ENCODE results near the gene ATP6V1C2. TPM values are rescaled to one million over a fixed set of nuclear protein-coding genes. Genes with fewer than 3 reads are reported as not detected.
"Not testable (repeated sequence)": the region's sequence is repeated elsewhere in the genome, so short reads cannot be mapped to it uniquely, and the experiment has no call there.

Gene ATP6V1C2
- total RNA-seq, 1 donor from 2014 or later = 0.69 TPM

DNA sequence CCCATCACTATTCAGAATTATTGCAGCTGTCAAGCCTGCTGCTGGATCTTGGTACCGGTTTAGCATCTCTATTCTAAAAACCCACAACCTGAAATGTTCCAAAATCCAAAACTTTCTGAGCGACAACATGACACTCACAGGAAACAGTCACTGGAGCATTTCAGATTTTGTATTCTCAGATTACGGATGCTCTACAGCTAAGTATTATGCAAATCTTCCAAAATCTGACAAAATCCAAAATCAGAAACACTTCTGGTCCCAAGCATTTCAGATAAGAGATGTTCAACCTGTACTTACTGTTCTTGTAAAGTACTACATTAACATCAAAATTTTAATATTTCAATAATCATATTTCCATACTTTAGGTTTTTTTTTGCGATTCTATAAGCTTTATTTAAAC is 78.7 kb downstream of the ATP6V1C2 start:
- TF ChIP-seq, protein P1, sequence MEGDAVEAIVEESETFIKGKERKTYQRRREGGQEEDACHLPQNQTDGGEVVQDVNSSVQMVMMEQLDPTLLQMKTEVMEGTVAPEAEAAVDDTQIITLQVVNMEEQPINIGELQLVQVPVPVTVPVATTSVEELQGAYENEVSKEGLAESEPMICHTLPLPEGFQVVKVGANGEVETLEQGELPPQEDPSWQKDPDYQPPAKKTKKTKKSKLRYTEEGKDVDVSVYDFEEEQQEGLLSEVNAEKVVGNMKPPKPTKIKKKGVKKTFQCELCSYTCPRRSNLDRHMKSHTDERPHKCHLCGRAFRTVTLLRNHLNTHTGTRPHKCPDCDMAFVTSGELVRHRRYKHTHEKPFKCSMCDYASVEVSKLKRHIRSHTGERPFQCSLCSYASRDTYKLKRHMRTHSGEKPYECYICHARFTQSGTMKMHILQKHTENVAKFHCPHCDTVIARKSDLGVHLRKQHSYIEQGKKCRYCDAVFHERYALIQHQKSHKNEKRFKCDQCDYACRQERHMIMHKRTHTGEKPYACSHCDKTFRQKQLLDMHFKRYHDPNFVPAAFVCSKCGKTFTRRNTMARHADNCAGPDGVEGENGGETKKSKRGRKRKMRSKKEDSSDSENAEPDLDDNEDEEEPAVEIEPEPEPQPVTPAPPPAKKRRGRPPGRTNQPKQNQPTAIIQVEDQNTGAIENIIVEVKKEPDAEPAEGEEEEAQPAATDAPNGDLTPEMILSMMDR (IDR thresholded peaks at IDR 0.05; ENCODE audit: borderline replicate concordance) = no peak
- Histone ChIP-seq H3K4me3 (no peak overlapping the region), H3K27ac (replicated peaks) (no peak overlapping the region), H3K4me1 (peaks cover 15% of the 10 kb centered on the region), H3K9me3 (replicated peaks) (no peaks in the 10 kb centered on the region), H3K27me3 (ENCODE audit: low read depth) (no peaks in the 10 kb centered on the region), H3K36me3 (peaks cover 57% of the 10 kb centered on the region)
- intact Hi-C loops (cut with micrococcal nuclease) = no loop called here
- no peak for DNase-seq

DNA sequence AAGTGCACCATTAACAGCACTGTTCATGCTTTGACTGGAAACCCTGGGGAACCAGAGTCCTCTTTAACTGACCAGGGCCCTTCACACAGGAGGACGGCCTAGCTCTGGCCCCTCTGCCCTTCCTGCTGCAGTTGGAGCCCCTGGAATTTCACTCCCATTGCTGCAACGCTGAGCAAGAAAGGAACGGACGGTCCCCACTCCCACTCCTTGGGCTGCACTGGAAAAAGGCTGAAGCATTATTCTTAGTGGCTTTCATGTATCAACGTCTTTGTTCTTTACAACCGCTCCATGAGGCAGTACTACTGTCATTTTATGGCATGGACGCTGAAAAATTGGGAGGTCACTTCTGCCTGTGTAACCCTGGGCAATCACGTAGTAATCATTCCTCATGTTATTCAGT is 81.2 kb downstream of the ATP6V1C2 start:
- Histone ChIP-seq H3K36me3 (peaks cover 38% of the 10 kb centered on the region), H3K9me3 (replicated peaks) (no peaks in the 10 kb centered on the region), H3K4me1 (peaks cover 24% of the 10 kb centered on the region), H3K27ac (replicated peaks) (no peak overlapping the region), H3K27me3 (ENCODE audit: low read depth) (no peaks in the 10 kb centered on the region), H3K4me3 (no peak overlapping the region)
- intact Hi-C loops (cut with micrococcal nuclease) = no loop called here
- TF ChIP-seq, protein P1 (IDR thresholded peaks at IDR 0.05; ENCODE audit: borderline replicate concordance) = no peak
- no peak for DNase-seq

DNA sequence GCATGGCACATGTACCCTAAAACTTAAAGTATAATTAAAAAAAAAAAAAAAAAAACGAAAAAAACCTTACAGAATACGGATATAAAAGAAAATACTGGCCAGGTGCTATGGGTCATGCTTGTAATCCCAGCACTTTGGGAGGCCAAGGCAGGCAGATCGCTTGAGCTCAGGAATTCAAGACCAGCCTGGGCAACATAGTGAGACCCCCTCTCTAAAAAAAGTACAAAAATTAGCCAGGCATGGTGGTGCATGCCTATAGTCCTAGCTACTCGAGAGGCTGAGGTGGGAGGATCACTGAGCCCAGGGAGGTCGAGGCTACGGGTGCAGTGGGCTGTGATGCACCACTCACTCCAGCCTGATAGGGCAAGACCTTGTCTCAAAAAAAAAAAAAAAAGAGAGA is 84.6 kb downstream of the ATP6V1C2 start:
- H3K27me3 ChIP-seq (ENCODE audit: low read depth); intact Hi-C loops (cut with micrococcal nuclease); H3K9me3 ChIP-seq (replicated peaks); H3K27ac ChIP-seq (replicated peaks); DNase-seq; H3K4me3 ChIP-seq: not testable (repeated sequence)
- H3K36me3 ChIP-seq = peaks cover 28% of the 10 kb centered on the region
- H3K4me1 ChIP-seq = peaks cover 55% of the 10 kb centered on the region

DNA sequence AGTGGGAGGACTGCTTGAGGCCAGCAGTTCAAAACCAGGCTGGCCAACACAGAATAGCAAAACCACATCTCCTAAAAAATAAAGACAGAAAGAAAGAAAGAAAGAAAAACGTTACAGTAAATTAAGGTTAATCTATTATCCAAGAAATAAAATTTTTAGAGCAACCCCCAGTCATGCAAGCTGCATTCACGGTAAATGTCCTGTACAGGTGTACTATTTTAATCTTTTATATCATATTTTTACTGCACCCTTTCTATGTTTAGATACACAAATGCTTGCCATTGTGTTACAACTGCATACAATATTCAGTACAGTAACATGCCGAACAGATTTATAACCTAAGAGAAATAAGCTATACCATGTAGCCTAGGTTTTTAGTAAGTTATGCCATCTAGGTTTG is 85.1 kb downstream of the ATP6V1C2 start:
- intact Hi-C loops (cut with micrococcal nuclease) = no loop called here
- TF ChIP-seq, protein P1 (IDR thresholded peaks at IDR 0.05; ENCODE audit: borderline replicate concordance) = no peak
- no peaks in the 10 kb centered on the region for H3K27me3 ChIP-seq (ENCODE audit: low read depth)

DNA sequence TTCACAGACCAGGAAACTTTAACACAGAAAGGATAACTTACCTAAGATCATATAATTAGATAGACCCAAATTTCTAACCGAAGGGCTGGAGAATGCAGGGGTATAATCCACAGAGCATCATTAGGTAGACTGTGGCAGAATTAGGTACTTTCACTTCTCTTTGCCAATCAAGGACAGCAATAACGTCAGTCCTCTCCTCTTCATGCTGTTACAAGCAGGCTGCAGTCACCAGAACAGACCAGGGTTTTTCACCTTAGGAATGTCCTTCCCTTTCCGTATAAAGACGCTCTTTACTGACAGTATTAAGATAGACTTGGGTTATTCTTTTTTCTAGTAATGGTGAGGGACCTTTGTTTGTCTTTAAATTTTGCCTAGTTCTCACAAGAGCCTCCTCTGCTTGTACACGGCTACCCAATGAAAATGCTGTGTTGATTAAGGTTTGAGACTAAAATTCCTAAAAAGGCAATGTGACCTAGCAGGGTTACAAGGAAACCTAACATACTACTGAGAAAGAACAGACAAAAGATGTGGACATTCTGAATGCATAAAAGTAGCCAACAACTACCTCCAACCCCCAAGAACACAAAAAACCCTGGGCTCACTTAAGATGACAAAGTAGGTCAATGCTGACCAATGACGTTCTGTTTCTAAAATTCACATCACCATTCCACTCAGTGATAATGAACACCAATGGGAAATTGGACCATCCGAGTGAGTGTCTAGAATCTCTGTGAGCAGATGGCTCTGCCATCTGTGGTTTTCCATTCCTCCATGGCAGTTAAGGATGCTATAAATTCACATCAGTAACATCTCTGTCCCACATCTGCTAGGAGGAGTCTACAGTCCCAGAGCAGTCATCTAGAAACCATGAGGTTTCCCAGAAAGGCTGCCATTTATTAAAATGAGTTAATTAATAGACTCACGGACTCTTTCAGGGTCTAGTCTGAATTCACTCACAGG is 89.1 kb downstream of the ATP6V1C2 start:
- H3K9me3 ChIP-seq (replicated peaks) = no peaks in the 10 kb centered on the region
- peak overlapping the region; percentile 16 for H3K27ac ChIP-seq (replicated peaks)
- DNase-seq = no peak
- H3K36me3 ChIP-seq = peaks cover 9% of the 10 kb centered on the region
- H3K4me3 ChIP-seq = peak overlapping the region; percentile 73
- intact Hi-C loops (cut with micrococcal nuclease) = no loop called here
- no peaks in the 10 kb centered on the region for H3K27me3 ChIP-seq (ENCODE audit: low read depth)
- peaks cover 76% of the 10 kb centered on the region for H3K4me1 ChIP-seq
- TF ChIP-seq, protein P1 (IDR thresholded peaks at IDR 0.05; ENCODE audit: borderline replicate concordance) = no peak

More for the DNA sequence above, 85.1 kb downstream of the ATP6V1C2 start:
- H3K27ac ChIP-seq (replicated peaks) = no peak overlapping the region
- peaks cover 22% of the 10 kb centered on the region for H3K36me3 ChIP-seq
- H3K4me3 ChIP-seq = no peak overlapping the region
- DNase-seq = no peak
- H3K9me3 ChIP-seq (replicated peaks) = no peaks in the 10 kb centered on the region
- H3K4me1 ChIP-seq = peaks cover 61% of the 10 kb centered on the region

DNA sequence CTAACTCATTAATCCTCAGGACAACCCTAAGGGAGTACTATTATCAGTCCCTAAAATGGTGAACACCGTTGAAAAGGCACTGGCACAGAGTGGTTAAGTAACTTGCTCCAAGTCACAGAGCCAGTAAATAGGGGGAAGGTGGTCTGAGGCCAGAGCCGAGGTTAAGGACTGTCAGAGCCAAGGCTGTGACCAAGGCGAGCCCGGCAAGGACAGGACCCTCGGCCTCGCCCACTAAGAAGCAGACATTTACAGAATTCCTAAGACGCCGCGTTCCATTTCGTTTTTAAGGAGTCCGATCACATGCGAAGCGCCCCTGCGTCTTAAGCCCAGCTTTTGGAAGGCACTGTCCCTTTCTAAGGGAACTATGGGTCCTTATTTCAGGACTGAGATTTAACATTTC is 90.1 kb downstream of the ATP6V1C2 start:
- Histone ChIP-seq H3K4me1 (peaks cover 76% of the 10 kb centered on the region), H3K27me3 (ENCODE audit: low read depth) (no peaks in the 10 kb centered on the region), H3K27ac (replicated peaks) (peak overlapping the region; percentile 91), H3K9me3 (replicated peaks) (no peaks in the 10 kb centered on the region), H3K36me3 (peaks cover 9% of the 10 kb centered on the region), H3K4me3 (peak overlapping the region; percentile 73)
- intact Hi-C loops (cut with micrococcal nuclease) = no loop called here
- no peak for DNase-seq
- TF ChIP-seq, protein P1 (IDR thresholded peaks at IDR 0.05; ENCODE audit: borderline replicate concordance) = no peak
